ENCODE measurements around the gene PBRM1. TPM values are rescaled to one million over a fixed set of nuclear protein-coding genes. Genes with fewer than 3 reads are reported as not detected.

Gene PBRM1
- total RNA-seq, 4 donors from 2014 or later, result 60.3 to 335 (median 134) TPM

DNA sequence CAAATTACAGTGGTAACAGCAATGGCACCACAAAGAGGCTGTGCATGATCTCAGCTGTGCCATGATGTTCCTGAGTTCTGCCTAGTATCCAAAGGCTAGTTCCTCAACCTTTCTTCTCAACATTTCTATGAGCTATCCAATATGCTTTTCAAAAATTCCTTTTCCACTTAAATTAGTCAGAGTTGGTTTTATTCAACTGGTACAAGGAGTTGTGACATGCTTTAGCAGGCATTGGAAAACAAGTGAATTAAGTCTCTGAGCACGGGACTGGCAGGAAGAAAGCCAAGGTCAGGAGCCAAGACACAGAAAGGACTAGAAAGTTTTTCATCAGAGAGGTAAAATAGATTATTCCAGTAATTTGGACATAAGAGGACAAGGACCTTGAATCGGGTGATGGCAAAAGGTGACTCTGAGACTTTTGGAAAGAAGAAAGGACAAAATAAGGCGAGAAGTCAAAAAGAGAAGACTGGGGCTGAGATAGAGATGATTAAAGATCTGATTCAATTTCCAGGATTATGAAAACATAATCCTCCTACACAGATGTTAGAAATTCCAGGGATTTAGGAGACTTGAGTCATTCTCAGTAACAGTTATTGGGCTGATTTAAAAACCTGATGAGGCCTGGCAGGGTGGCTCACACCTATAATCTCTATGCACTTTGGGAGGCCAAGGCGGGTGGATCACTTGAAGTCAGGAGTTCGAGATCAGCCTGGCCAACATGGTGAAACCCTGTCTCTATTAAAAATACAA, 36.1 kb downstream of the PBRM1 start:
- in situ Hi-C loops (cut with MboI; ENCODE audit: low pct_ligation_motif_present in 1 of 4, low pct_unique_long_range_greater_than_20kb in 1 of 4, low sequenced_read_pairs in 3 of 4), result no loop called here
- Histone ChIP-seq H3K27me3 (no peaks in the 10 kb centered on the region), H3K4me1 (no peaks in the 10 kb centered on the region), H3K9me3 (no peaks in the 10 kb centered on the region), H3K4me3 (no peak overlapping the region), H3K36me3 (peaks cover 0 to 67% (median 32%) of the 10 kb centered on the region in 4 donors), H3K27ac (no peak overlapping the region)
- TF ChIP-seq EP300 (IDR thresholded peaks at IDR 0.05; ENCODE audit: low read depth) (no peak), POLR2AphosphoS5 (IDR thresholded peaks at IDR 0.05) (no peak), POLR2A (IDR thresholded peaks at IDR 0.05) (no peak)
- TF ChIP-seq, protein P1, sequence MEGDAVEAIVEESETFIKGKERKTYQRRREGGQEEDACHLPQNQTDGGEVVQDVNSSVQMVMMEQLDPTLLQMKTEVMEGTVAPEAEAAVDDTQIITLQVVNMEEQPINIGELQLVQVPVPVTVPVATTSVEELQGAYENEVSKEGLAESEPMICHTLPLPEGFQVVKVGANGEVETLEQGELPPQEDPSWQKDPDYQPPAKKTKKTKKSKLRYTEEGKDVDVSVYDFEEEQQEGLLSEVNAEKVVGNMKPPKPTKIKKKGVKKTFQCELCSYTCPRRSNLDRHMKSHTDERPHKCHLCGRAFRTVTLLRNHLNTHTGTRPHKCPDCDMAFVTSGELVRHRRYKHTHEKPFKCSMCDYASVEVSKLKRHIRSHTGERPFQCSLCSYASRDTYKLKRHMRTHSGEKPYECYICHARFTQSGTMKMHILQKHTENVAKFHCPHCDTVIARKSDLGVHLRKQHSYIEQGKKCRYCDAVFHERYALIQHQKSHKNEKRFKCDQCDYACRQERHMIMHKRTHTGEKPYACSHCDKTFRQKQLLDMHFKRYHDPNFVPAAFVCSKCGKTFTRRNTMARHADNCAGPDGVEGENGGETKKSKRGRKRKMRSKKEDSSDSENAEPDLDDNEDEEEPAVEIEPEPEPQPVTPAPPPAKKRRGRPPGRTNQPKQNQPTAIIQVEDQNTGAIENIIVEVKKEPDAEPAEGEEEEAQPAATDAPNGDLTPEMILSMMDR (IDR thresholded peaks at IDR 0.05), result no peak
- DNase-seq, result no peak
- WGBS, 2 donors (ENCODE audit: low coverage in 1 of 2), result 93 to 94% methylated on average over 3 to 5 of the region's 5 CpGs
- intact Hi-C loops (cut with DNase I; ENCODE audit: low total_unique reads), result no loop called here

DNA sequence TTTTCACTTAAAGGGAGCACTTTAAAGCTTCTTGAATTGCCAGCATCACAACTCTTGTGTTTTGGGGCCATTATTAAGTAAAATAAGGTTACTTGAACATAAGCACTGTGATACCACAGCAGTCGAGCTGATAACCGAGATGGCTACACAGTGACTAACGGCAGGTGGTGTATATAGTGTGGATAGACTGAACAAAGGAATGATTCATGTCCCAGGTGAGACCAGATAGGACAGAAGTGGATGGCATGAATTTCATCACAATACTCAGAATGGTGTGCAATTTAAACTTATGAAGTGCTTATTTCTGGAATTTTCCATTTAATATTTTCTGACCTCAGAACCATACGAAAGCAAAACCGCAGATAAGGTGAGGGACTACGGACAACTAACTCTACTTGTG, 40.2 kb downstream of the PBRM1 start:
- in situ Hi-C loops (cut with MboI; ENCODE audit: low pct_ligation_motif_present in 1 of 4, low pct_unique_long_range_greater_than_20kb in 1 of 4, low sequenced_read_pairs in 3 of 4), result no loop called here
- Histone ChIP-seq H3K9me3 (no peaks in the 10 kb centered on the region), H3K27ac (no peak overlapping the region), H3K27me3 (no peaks in the 10 kb centered on the region), H3K4me1 (no peaks in the 10 kb centered on the region), H3K4me3 (no peak overlapping the region), H3K36me3 (peaks cover 0 to 79% (median 38%) of the 10 kb centered on the region in 4 donors)
- TF ChIP-seq EP300 (IDR thresholded peaks at IDR 0.05; ENCODE audit: low read depth) (no peak), POLR2AphosphoS5 (IDR thresholded peaks at IDR 0.05) (no peak), POLR2A (IDR thresholded peaks at IDR 0.05) (no peak)
- TF ChIP-seq, protein P1 (IDR thresholded peaks at IDR 0.05), result no peak
- intact Hi-C loops (cut with DNase I; ENCODE audit: low total_unique reads), result no loop called here
- WGBS, 2 donors (ENCODE audit: low coverage in 1 of 2), result 93 to 98% methylated on average over 3 to 6 of the region's 6 CpGs
- DNase-seq, result no peak

DNA sequence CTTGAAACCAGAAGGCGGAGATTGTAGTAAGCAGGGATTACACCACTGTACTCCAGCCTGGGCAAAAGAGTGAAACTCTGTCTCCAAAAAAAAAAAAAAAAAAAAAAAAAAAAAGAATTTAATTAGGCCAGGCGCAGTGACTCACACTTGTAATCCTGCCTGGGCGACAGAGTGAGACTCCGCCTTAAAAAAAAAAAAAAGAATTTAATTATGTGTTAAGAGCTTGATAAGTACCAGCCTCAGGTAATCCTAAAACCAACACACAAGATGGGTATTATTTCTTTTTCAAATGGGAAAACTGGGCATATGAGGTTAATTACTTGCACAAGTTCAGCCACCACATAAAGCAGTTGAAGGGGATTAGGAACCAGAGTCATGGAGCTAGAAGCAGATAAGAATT, 49.0 kb downstream of the PBRM1 start:
- no peaks in the 10 kb centered on the region for H3K9me3 ChIP-seq
- TF ChIP-seq POLR2AphosphoS5 (IDR thresholded peaks at IDR 0.05) (no peak), EP300 (IDR thresholded peaks at IDR 0.05; ENCODE audit: low read depth) (no peak), POLR2A (IDR thresholded peaks at IDR 0.05) (no peak)
- TF ChIP-seq, protein P1 (IDR thresholded peaks at IDR 0.05), result no peak
- intact Hi-C loops (cut with DNase I; ENCODE audit: low total_unique reads) (no loop called here), in situ Hi-C loops (cut with MboI; ENCODE audit: low pct_ligation_motif_present in 1 of 4, low pct_unique_long_range_greater_than_20kb in 1 of 4, low sequenced_read_pairs in 3 of 4) (no loop called here)
- no peak for DNase-seq
- H3K4me3 ChIP-seq, result no peak overlapping the region
- no peaks in the 10 kb centered on the region for H3K27me3 ChIP-seq
- H3K4me1 ChIP-seq, result no peaks in the 10 kb centered on the region
- peaks cover 0 to 49% (median 26%) of the 10 kb centered on the region in 4 donors for H3K36me3 ChIP-seq
- no peak overlapping the region for H3K27ac ChIP-seq
- WGBS, 2 donors (ENCODE audit: low coverage in 1 of 2), result 45 to 59% methylated on average over 2 to 4 of the region's 4 CpGs

DNA sequence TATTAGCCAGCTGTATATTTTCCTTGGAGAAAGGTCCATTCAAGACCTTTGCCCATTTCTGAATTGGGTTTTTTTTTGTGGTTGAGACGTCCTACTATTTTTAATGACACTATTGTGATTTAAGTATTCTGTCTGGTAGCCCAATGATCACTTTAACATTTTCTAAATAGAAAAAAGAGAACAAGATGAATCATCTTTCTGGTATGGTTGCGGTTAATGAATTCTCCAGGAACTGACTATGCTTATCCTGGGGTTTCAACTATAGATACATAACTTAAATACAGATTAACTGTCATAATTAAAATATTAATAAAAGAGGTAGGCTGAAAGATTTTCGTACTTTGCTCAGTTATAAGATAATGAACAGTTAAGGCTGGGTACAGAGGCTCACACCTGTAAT, 51.9 kb downstream of the PBRM1 start:
- in situ Hi-C loops (cut with MboI; ENCODE audit: low pct_ligation_motif_present in 1 of 4, low pct_unique_long_range_greater_than_20kb in 1 of 4, low sequenced_read_pairs in 3 of 4), result no loop called here
- Histone ChIP-seq H3K4me3 (no peak overlapping the region), H3K36me3 (peaks cover 0 to 27% (median 14%) of the 10 kb centered on the region in 4 donors), H3K27me3 (no peaks in the 10 kb centered on the region), H3K9me3 (no peaks in the 10 kb centered on the region), H3K27ac (no peak overlapping the region), H3K4me1 (no peaks in the 10 kb centered on the region)
- 95 to 96% methylated on average over 3 of the region's 3 CpGs for WGBS, 2 donors (ENCODE audit: low coverage in 1 of 2)
- TF ChIP-seq POLR2A (IDR thresholded peaks at IDR 0.05) (no peak), EP300 (IDR thresholded peaks at IDR 0.05; ENCODE audit: low read depth) (no peak), POLR2AphosphoS5 (IDR thresholded peaks at IDR 0.05) (no peak)
- TF ChIP-seq, protein P1 (IDR thresholded peaks at IDR 0.05), result no peak
- intact Hi-C loops (cut with DNase I; ENCODE audit: low total_unique reads), result no loop called here
- no peak for DNase-seq
